Chondrocyte (in vitro differentiated cells): ENCODE data around the gene DGKB. TPM values are rescaled to one million over a fixed set of nuclear protein-coding genes. Genes with fewer than 3 reads are reported as not detected.
A peak's percentile ranks its signal among the peaks of the same experiment; 100 is the strongest.

Experiments
- DNase-seq: peaks from one replicate; pipeline ENCODE4 v3.0.0; 2021; ENCODE audit warnings: mixed read lengths, low spot score
- H3K27ac Mint-ChIP-seq: one replicate; pipeline ENCODE4 v1.8.0; 2021; ENCODE audit warnings: mild to moderate bottlenecking, moderate library complexity, mixed read lengths; ENCODE audit not compliant: unreplicated experiment
- H3K27me3 Mint-ChIP-seq: 2 replicates; pipeline ENCODE4 v1.8.0; 2021; ENCODE audit warnings: low read depth, mixed read lengths
- H3K36me3 Mint-ChIP-seq: 2 replicates; pipeline ENCODE4 v1.8.0; 2021; ENCODE audit warnings: low read depth, mixed read lengths
- H3K4me1 Mint-ChIP-seq: 2 replicates; pipeline ENCODE4 v1.8.0; 2021; ENCODE audit warnings: low read depth, mild to moderate bottlenecking, mixed read lengths
- H3K4me3 Mint-ChIP-seq: one replicate; pipeline ENCODE4 v1.8.0; 2021; ENCODE audit warnings: mild to moderate bottlenecking, moderate library complexity, mixed read lengths; ENCODE audit not compliant: unreplicated experiment
- H3K9me3 Mint-ChIP-seq: 2 replicates; pipeline ENCODE4 v1.8.0; 2021; ENCODE audit warnings: low read depth, mixed read lengths
- total RNA-seq: library from RNA; stranded (reverse); gene quantifications from 3 replicates; pipeline ENCODE4 v1.2.1, GENCODE V29; 2021
- TF ChIP-seq, protein P1 (sequence below): fragments of 200-600 bp; sonication (generic); IDR thresholded peaks from 2 replicates; pipeline ENCODE4 v1.5.0; 2021; ENCODE audit warnings: antibody characterized with exemption, mild to moderate bottlenecking, moderate library complexity

Gene DGKB
- total RNA-seq, 1 donor from 2014 or later = 0.60 TPM

DNA sequence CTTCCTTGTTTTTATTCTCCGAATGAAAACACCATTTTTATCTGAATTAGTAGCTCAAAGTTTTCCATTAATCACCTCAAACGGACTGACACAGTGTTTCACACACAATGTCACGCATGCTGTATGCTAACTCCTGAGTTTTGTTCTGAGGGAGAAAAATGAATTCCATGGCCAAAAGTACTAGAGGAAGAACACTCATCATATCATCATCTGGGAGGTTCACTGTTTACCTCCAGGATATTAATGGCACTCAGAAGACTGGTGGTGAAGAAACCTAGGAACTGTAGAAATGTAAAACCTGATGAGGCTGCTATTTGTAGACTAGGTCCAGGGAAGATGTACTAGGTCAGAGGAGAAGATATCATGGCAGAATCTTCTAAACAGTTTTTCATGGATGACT lies 517.5 kb downstream of the DGKB start:
- Mint-ChIP-seq H3K36me3 (no peaks in the 10 kb centered on the region), H3K27me3 (no peaks in the 10 kb centered on the region), H3K4me1 (peaks cover 6% of the 10 kb centered on the region), H3K4me3 (no peak overlapping the region), H3K9me3 (no peaks in the 10 kb centered on the region), H3K27ac (no peak overlapping the region)
- DNase-seq = no peak
- TF ChIP-seq, protein P1, sequence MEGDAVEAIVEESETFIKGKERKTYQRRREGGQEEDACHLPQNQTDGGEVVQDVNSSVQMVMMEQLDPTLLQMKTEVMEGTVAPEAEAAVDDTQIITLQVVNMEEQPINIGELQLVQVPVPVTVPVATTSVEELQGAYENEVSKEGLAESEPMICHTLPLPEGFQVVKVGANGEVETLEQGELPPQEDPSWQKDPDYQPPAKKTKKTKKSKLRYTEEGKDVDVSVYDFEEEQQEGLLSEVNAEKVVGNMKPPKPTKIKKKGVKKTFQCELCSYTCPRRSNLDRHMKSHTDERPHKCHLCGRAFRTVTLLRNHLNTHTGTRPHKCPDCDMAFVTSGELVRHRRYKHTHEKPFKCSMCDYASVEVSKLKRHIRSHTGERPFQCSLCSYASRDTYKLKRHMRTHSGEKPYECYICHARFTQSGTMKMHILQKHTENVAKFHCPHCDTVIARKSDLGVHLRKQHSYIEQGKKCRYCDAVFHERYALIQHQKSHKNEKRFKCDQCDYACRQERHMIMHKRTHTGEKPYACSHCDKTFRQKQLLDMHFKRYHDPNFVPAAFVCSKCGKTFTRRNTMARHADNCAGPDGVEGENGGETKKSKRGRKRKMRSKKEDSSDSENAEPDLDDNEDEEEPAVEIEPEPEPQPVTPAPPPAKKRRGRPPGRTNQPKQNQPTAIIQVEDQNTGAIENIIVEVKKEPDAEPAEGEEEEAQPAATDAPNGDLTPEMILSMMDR = no peak

DNA sequence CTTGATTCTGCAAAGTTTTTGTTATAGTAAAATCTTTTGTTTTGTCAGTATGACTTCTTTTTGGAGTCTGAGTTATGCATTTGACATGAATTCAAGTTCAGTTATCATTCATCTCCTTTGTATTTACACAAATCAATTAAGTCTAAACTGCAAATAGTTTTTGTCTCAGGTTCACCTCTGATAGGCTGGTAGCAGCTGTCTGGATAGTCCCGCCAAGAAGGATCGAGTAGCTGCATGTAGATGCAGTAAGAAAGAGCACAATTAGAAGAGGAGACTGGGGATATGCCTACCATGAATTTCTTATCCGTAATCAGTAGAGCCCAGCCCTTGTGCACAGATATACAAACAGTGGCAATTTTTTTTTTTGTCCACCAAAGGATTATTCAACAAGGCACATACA lies 520.6 kb downstream of the DGKB start:
- Mint-ChIP-seq H3K9me3 (no peaks in the 10 kb centered on the region), H3K27me3 (no peaks in the 10 kb centered on the region), H3K4me3 (no peak overlapping the region), H3K4me1 (peaks cover 17% of the 10 kb centered on the region), H3K36me3 (no peaks in the 10 kb centered on the region), H3K27ac (no peak overlapping the region)
- DNase-seq = no peak
- TF ChIP-seq, protein P1 = no peak

- Mint-ChIP-seq H3K4me3 (no peak overlapping the region), H3K27ac (peak overlapping the region; percentile 39), H3K36me3 (no peaks in the 10 kb centered on the region), H3K9me3 (no peaks in the 10 kb centered on the region), H3K27me3 (no peaks in the 10 kb centered on the region), H3K4me1 (peaks cover 17% of the 10 kb centered on the region)
- DNase-seq = no peak
- TF ChIP-seq, protein P1 = no peak
These were observed 521.2 kb downstream of the DGKB start for GRCh38 chr7:14381306-14381705.

DNA sequence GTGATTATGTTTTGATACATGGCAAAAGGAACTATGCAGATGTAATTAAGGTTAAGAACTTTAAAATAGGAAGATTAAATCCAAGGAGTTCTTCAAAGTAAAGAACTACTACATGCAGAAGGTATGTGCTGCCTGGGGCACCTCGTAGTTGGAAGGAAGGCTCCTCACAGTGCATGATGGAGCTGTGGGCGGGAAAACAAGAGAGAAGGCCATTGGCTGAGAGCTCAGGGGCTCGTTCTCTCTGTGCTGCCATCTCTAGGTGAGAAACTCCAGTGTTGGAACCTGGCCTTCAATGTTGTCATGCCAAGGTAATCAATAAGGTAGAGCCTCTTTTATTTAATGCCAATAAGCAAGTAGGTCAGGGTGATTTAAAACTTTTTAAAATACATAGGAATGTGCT lies 521.7 kb downstream of the DGKB start:
- no peak for DNase-seq
- TF ChIP-seq, protein P1 = no peak
- peaks cover 17% of the 10 kb centered on the region for H3K4me1 Mint-ChIP-seq
- H3K4me3 Mint-ChIP-seq = no peak overlapping the region
- H3K27ac Mint-ChIP-seq = no peak overlapping the region
- no peaks in the 10 kb centered on the region for H3K36me3 Mint-ChIP-seq
- no peaks in the 10 kb centered on the region for H3K9me3 Mint-ChIP-seq
- H3K27me3 Mint-ChIP-seq = no peaks in the 10 kb centered on the region

DNA sequence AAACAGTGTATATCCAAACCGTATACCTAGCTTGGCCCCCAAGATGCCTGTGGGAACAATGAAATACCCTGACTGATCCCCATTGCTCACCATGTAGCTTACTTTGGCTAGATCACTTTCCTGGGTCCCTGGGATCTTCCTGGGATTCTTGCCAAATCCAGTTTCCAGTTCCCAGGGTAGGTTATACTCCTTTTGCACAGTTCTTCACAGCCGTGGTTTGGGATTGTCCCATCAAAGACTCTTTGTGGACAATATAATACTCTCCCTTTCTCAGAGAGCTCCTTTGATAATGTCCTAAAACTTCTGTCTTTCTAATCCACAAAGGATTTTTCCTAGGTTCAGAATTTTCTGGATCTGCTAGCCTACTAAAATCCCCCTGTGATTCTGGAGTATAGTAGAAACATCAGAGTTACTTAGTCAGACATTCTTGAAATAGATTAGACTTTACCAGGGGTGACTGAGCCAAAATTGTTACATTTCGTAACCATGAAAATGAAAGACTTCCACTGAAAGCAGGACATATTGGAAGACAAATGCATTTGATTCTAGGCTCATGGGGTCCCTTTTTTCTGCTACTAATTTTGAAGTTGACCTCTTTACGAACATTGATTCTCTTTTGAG lies 524.8 kb downstream of the DGKB start:
- Mint-ChIP-seq H3K9me3 (no peaks in the 10 kb centered on the region), H3K27ac (peak overlapping the region; percentile 19), H3K4me3 (no peak overlapping the region), H3K4me1 (peaks cover 17% of the 10 kb centered on the region), H3K27me3 (no peaks in the 10 kb centered on the region), H3K36me3 (no peaks in the 10 kb centered on the region)
- no peak for DNase-seq
- TF ChIP-seq, protein P1 = no peak
